Transverse colon (tissue), 4 donors: ENCODE measurements around the gene SPG7.

Experiments
- CTCF ChIP-seq, 5 experiments: fragments of 200-600 bp in 3 of 5; fragments of 450-650 bp in 2 of 5; sonication (generic) in 3 of 5; IDR thresholded peaks; 1 replicate in 2 of 5; 2 replicates in 3 of 5; pipeline ENCODE4 v1.5.1; 2016 to 2017; ENCODE audit warnings: antibody characterized with exemption in 5 of 5, inconsistent platforms in 3 of 5, mild to moderate bottlenecking in 2 of 5, moderate library complexity in 1 of 5
- POLR2AphosphoS5 ChIP-seq, 3 donors: sonication (generic); formaldehyde crosslinking; IDR thresholded peaks; one replicate each; pipeline ENCODE4 v1.6.1; 2016; ENCODE audit warnings: antibody characterized with exemption in 3 of 3

GRCh38 chr16:89564476-89565255 is 56.5 kb downstream of the SPG7 start:
- no peak for TF ChIP-seq CTCF (IDR thresholded peaks at IDR 0.05)
- peak in 2 of 3 donors; percentile 3 to 12 for TF ChIP-seq POLR2AphosphoS5 (IDR thresholded peaks at IDR 0.05)
